Stimulated activated CD8-positive, alpha-beta memory T cell treated with anti-CD3 and anti-CD28 coated beads, Interleukin-4, amount 100 ng/mL, for 24 hours (primary cell): Measurements from ENCODE around the gene LRRTM1.

Experiments
- DNase-seq: peaks from one replicate; pipeline ENCODE4 v3.0.0-alpha.2; 2020; ENCODE audit warnings: low read depth

Gene LRRTM1

DNA sequence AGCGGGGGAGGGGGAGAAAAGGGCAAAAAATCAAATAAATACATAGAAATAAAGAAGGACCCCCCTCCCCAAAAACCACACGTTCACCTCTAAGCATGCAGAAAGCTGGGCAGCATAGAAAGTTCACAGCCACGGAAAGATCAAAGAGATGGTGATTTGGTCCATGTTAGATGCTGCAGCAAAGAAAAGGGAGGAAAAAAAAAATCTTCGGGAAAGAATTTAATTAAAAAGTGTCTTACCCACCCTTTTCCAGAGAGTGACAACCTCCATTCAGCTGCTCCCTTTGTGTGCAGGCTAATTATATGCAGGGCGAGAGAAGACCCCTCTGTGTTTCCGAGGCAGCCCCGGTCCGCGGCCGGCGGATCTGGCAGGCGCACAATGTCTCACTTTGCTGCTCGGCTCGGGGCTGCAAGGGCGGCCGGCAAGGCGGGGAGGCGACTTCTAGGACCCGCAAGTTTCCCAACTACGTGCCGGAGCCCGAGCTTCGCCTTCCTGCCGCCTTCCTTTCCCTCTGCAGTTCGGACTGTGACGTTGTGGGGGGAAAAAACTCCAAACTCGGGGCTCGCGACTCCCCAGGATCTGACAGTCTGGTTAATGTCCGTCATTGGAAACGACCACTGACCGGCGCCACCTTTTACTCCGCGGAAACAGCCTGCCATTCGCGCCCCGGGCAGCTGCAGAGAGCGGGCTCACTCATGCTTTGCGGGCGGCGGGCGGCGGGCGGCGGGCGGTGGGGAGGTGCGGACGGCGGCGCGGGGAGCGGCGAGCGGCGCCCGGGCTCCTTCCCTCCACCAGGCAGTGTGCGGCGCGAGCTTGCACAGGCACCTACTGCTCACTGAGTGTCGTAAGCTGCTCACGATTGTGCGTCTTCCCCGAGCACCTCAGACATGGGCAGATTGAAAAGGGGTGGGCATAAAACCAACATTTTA lies at the start of gene LRRTM1:
Gene LRRTM1 (minus strand): TSS at position 844 of the 929 bp plus-strand sequence. CDS start 933 bp downstream, outside the sequence.
- no peak for DNase-seq

GRCh38 chr2:80351231-80351630 lies 46.7 kb upstream of the LRRTM1 start:
- DNase-seq = no peak

GRCh38 chr2:80348953-80349352 lies 44.4 kb upstream of the LRRTM1 start:
- DNase-seq = no peak

GRCh38 chr2:80348078-80348477 lies 43.5 kb upstream of the LRRTM1 start:
- no peak for DNase-seq

- no peak for DNase-seq
Observed at GRCh38 chr2:80340022-80340421, 35.5 kb upstream of the LRRTM1 start.

DNA sequence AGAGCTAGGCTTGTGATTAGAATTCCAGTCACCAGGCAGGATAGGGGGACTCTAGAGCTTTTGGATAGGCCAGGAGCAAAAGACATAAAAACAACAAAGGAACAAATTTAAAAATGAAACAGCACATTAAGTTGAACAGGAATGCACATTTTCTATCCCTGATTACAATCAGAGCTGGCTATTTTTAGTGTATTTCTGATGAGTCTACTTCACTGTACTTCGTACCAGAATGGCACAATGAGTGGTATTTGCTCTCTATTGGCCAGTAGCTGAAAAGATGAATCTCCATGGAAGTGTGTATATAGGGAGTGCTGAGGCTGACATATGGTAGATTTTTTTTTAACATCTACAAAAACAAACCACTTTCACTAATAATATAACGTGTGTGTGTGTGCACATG lies 34.2 kb upstream of the LRRTM1 start:
- DNase-seq = no peak

GRCh38 chr2:80335411-80335810 lies 30.9 kb upstream of the LRRTM1 start:
- no peak for DNase-seq

DNA sequence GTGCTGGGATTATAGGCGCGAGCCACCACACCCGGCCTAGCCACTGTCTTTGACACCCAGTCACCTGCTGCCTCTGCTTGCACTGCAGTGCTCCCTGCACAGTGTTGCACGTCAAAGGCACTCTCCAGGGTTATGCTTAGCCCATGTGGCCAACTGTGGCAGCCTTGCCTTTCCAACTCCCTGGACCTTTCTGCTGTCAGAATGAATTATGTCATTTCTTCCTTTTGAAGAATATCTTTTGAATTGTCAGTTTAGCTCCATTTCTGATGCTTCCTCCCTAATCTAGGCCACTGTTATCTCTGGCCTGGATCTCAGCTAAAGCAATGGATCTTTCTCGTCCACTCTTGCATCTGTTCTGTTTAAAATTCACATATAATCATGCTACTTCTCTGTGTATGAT lies 29.3 kb upstream of the LRRTM1 start:
- DNase-seq = no peak

- no peak for DNase-seq
Observed at GRCh38 chr2:80330527-80331450, 26.2 kb upstream of the LRRTM1 start.

DNA sequence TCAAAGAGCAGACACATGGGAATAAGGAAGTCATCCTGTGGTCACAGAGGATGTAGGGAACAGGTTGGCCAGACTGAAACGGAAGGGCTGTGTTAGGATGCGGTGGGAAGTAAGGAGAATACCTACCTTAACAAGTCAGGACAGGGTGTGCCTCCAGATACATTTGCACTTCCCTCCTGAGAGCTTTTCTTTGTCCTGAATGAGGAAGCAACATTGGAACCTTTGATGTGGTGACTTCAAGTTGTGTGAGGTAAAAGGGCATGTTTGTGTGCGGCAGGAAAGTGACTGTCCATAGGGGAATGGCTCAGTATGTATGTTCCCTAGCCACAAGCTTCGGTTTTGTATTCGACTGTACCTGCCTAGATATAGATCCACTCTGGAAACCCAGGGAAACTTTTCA lies 24.9 kb upstream of the LRRTM1 start:
- DNase-seq = no peak

- DNase-seq = no peak
Observed at GRCh38 chr2:80328159-80328571, 23.6 kb upstream of the LRRTM1 start.

DNA sequence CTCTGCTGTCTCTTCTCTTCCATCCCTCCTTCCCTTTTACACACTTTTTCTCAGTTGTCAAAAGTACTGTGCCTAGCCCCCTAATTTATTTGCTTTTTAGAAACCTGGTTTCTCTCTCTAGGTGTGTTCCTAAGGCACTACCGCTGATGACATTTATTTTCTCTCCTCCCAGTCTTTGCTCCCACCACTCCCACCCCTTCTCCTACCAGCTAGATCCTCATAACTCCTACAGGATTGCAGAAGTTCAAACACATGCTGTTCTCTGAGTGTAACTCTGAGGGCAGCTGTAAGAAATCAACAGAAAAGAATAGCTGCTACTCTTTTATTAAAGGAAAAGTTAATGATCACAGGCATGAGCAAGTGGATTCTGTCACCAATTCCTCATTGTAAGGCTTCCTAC lies 22.3 kb upstream of the LRRTM1 start:
- no peak for DNase-seq

DNA sequence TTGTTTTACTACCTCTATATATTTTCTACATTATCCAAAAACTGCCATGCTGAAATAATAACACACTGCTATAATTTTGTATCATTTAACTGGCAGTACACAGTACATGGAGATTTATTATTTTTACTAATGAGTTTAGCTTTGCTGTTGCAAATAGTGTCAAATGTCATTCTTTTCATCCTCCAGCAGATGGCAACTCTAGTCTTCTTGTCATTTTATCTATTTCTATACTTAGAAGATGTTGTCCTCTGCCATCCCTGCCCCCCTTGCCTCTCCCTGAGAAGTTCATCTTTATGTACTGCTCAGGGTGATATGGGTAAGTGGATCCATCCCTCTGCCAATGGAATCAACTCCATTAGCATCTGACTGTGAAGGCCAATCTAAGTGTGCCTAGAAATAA lies 21.7 kb upstream of the LRRTM1 start:
- DNase-seq = no peak

- DNase-seq = no peak
Observed at GRCh38 chr2:80324525-80324924, 20.0 kb upstream of the LRRTM1 start.

- DNase-seq = no peak
Observed at GRCh38 chr2:80323610-80324009, 19.1 kb upstream of the LRRTM1 start.

DNA sequence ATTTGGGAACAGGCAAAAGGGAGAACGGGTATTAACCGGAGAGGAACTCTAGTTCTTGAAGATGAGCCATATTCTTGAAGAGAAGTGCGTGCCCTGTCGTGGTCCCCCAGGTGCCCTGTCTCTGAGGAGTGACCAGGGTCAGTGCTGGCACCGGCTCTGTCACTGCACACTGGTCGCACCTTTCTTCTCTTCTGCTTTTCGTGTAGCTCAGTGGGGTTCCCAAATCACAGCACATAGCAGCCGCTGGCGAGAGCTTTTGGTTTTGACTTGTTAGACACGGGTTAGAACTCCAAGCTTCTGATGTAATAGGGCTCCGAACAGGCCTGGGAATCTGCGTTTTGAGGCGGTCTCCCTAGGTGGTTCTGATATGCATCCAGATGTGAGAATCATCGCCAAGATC lies 18.4 kb upstream of the LRRTM1 start:
- no peak for DNase-seq

- no peak for DNase-seq
Observed at GRCh38 chr2:80322311-80322920, 17.9 kb upstream of the LRRTM1 start.

DNA sequence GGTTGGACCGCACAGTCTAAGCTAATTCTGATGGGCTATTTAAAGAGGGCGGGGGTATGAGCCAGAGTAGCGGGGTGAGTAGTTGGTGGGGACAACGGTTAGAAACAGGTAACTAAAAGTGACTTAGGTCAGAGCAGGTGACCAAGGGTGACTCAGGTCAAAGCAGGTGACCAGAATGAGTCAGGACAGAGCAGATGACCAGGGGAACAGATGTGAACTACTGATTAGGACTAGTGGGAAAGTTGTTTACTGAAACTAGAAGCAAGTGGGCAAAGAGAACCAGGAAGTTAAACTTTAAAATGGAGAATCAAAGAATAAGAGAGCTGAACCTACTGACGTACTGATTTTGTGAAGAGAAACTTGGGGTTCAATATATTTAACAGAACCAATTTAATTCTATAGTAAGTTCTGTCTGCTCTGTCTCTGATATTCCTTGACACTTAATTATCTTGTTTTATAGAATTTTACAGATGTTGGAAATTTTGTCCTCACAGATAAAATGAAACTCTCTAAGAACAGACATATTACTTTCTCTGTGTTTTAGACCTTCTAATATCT lies 7.8 kb upstream of the LRRTM1 start:
- DNase-seq = no peak

GRCh38 chr2:80311304-80311703 lies 6.8 kb upstream of the LRRTM1 start:
- no peak for DNase-seq

GRCh38 chr2:80303006-80303908 lies 1.3 kb downstream of the LRRTM1 start:
- DNase-seq = no peak
